ENCODE measurements around the gene NTNG2.
"Not testable (repeated sequence)": the region's sequence is repeated elsewhere in the genome, so short reads cannot be mapped to it uniquely, and the experiment has no call there.

NTNG2 gene, protein sequence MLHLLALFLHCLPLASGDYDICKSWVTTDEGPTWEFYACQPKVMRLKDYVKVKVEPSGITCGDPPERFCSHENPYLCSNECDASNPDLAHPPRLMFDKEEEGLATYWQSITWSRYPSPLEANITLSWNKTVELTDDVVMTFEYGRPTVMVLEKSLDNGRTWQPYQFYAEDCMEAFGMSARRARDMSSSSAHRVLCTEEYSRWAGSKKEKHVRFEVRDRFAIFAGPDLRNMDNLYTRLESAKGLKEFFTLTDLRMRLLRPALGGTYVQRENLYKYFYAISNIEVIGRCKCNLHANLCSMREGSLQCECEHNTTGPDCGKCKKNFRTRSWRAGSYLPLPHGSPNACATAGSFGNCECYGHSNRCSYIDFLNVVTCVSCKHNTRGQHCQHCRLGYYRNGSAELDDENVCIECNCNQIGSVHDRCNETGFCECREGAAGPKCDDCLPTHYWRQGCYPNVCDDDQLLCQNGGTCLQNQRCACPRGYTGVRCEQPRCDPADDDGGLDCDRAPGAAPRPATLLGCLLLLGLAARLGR

DNA sequence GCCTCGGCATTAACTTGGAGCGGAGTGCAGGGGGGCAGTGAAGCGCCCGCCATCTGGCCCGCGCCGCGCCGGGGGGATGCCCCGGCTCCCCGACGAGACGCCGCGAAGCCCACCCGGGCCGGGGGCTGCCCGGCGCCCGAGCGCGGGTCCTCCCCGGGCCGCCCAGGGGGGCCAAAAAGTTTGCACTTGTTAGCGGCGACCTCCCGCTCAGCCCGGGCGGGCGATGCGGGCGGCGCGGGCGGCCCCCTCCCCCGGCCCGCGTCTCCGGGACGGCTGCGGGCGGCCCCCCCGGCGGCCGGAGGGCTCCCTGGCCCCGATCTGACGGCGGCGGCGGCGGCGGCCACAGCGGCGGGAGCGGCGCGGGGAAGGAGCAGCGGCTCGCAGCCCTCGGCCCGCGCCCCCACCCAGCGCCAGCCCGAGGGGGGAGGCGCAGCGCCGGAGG is at the start of gene NTNG2:
TSS of gene NTNG2 (plus strand) at position 316 of the 442 bp plus-strand sequence. CDS start 4,774 bp downstream, outside the sequence.
- DNase-seq = no peak

DNA sequence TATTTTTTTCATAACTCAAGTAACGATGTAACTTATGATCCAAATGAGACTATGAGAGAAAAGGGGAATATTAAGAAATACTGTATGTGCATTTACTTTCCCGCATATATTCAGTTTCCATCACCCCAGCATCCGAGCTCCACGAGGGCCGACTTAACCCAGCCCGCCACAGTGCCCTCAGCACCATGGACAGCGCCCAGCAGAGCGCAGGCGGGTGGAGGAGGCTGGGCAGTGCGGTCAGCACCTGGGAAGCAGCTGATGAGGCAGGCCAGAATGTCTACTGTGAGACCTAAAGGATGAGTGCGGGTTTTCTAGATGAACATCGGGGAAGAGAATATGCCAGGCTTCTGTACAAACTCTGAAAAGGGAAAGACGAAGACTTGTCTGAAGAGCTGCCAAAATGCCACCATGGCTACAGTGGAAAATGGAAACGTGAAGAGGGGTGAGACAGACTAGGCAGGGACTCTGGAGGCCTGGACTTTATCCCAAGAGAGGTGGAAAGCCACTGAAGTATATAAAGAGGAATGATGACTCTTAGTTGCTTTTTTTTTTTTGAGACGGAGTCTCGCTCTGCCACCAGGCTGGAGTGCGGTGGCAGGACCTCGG is 47.7 kb upstream of the NTNG2 start:
- no peak for DNase-seq

DNA sequence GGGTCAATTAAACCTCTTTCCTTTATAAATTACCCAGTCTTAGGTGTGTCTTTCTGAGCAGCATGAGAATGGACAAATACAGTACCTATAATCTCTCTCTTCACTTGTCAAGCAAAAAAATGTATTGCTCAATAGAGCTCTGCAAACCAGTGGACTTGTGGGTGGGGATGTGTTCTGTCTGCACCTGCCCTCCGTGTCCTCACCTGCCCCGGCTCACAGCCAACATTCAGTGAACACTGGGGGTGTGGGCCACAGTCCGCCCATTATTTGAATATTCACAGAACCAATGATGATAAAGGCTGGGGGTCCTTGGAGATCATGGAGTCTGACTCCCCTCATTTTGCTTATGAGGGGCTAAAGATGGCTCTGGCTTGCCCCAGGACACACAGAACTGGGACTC is 45.3 kb upstream of the NTNG2 start:
- no peak for DNase-seq

DNA sequence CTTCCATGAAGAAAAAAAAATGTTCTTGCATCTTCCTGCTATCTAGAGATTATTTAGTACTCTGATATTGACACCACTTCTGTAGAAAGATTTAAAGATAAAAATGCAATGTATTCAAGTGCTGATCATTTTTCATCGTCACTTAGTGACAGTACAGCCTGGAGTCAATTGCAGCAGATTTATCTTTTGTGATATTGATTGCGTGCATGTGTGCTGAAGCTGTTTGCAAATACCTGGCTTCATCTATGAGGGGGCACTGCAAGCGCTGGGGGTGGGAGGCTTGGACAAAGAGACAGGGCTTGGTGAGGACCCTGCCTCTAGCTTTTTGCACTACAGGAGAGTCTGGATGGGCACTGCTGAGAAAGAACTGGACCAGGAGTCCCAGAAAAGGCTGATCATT is 44.2 kb upstream of the NTNG2 start:
- no peak for DNase-seq

DNA sequence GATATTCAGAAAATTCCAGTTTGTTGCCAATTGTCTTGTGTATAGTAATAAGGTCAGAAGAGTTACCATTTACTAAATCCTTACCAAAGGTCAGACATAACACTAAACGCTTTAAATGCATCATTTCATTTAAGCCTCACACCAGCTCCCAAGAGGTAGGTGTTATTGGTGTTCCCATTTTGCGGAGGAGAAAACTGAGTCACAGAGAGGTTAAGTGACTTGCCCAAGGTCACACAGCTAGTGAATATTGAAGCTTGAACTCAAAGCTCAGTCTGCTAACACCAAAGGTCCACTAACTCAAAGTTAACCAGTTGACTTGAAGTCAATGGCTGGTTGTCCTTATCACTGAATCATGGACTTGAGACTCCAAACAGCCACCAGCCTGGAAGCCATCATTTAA is 40.8 kb upstream of the NTNG2 start:
- no peak for DNase-seq

DNA sequence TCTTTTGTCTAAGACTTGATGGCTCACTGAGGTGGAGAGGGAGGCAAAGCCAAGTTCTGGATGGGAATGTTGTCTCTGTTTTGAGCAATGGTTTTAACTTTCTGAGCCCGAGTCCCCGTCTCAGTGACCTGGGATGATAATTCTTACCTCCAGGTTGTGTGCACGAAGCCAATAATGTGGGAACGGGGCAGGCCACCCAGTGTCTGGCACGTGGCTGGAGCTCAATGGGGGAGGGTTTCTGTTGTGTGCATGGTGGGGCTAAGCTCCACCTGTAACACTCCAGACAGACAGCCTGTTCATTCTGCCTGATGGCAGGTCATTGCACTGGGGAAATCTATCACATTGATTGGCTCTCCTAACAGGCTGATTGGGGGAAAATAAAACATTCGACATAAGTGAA is 37.1 kb upstream of the NTNG2 start:
- DNase-seq = no peak

DNA sequence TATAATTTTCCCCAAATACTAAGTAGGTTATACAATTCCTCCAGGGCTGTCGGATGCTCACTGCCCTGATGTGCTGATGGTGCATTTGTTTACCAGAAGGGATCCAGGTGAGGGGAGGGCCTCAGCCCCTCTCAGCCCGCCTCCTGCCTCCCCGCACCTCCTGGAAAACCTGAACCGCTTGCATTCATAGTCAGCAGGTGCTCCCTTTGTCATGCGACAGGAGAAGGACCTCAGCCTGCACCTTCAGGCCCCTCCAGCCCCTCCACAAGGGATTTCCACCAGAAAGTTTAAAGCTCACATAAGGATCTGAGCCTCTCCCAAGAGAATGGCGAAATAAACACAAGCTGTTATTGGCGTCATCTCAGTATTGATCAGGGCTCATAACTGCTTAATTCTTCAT is 36.5 kb upstream of the NTNG2 start:
- no peak for DNase-seq

DNA sequence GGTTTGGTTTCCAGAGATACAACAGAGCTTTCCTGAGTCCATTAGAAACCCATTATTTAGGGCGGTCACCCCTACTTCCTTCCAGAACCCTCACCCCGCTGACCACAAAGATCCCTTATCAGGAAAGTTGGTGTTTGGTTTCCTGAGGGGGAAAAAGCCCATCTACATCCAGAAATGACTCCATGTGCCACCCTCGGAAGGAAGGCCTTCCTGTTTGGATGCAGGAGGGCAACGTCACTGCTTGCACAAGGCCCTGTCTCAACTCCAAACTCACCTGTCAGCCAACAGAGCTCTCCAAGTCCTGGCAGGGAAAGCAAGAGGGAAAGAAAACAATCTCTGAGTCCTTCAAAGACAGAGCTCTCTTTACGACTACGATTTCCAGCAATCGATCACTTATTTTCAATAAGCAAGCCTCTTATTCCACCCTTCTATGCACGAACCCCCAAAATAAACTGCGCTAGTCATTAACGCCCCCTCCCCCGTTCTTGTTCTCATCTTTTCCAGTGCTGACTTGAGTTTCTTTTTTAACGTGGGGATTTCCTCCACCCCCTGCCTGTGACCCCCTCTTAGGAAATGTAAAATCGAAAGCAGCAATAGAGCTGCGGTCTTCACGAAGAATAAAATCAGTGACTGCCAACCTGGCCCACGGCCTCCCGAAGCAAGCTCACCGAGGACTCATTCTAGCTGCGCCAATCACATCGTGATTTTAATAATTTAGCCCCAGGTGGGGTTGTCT is 35.7 kb upstream of the NTNG2 start:
- no peak for DNase-seq

DNA sequence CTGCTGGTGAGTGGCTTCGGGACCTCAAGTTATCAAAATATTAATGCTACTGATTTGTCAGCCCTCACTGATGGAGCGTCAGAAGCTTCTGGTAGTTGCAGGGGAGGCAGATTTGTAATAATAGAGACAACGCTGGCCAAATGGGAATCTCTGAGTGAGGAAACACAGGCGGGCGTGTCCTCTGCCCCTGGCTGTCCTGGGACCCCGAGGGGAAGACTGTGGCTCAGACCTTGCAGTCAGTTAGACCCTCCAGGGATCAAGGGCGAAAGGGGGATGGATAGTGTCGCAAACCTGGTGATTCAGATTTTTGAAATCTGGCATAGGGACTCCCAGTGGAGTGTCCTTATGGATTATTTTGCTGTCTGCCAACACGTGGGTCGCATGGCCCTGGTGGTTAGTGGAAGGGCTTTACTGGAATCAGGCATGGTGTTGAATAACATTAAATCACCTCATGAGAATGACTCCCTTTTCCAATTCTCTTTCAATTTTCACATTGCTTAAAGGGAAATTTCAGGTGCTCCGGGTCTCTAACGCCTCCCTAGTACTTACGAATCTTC is 35.1 kb upstream of the NTNG2 start:
- no peak for DNase-seq

DNA sequence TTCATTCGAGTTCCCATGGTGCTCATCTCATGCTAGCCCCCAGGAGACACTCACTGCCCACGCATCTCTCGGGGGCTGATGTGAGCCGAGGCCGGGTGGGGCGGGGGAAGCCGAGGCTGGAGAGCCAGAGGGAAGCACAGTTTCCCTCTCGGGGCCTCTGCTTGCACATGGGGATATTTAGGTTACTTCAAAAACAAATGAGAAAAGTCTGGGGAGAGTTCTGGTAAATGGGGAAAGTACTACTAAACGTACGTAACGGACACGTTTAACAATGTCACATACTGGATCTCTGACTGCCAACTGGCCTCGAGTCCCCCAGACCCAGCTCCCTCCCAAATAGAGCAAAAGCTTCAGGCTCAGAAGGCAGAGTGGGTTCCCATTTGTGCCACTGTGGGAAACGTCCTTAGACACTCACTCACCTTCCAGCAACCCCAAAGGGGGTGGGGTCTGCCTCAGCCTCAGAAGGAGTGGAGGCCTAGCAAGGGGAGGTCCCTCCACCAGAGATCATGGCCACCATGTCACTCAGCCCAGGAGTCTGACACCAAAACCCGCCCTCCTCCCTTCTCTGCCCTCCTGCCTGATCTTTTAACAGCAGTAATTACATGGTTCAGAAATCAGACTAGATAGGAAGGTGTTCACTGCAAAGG is 33.8 kb upstream of the NTNG2 start:
- DNase-seq = no peak

DNA sequence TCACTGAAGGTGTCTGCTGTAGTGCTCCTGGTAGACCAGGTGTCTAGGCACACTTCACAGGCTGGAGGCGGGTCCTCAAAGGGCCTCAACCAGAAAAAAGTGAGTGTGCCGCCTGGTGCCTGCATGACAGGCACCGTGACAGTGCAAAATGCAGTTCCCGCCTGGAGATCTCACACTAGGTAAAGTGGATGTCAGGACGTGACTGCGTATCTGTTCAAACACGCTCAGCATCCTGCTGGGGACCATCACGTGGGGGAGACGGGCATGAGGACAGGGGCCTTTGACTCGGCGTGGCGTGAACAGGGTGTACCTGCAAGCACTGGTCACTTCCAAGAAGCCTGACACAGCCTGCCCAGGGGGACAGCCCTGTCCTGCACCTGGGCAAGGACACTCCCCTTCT is 32.3 kb upstream of the NTNG2 start:
- no peak for DNase-seq

DNA sequence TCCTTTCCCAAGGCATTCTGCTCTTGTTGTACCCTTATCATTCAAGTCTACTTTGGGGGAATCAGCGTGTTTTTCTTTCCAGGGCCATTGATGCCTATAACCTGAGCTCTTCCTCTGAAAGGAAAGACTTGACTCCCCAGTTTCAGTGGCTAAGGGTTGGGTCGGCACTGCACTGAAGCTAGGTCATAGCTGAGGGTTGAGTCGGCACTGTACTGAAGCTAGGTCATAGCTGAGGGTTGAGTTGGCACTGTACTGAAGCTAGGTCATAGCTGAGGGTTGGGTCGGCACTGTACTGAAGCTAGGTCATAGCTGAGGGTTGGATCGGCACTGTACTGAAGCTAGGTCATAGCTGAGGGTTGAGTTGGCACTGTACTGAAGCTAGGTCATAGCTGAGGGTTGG is 27.8 kb upstream of the NTNG2 start:
- not testable (repeated sequence) for DNase-seq

DNA sequence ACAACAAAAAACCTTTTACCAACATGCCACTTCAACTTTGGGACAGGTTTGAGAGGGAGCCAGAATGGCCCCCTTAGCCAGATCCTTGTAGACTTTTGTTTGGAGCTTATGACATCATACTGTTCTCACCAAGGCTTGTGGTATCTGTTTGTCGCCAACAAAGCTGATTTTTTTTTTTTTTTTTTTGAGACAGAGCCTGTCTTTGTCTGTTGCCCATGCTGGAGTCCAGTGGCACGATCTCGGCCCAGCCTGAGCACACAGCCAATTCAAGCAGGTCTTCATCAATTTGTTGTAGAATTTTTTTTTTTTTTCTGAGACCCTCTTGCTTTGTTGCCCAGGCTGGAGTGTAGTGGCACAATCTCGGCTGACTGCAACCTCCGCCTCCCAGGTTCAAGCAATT is 26.4 kb upstream of the NTNG2 start:
- no peak for DNase-seq

DNA sequence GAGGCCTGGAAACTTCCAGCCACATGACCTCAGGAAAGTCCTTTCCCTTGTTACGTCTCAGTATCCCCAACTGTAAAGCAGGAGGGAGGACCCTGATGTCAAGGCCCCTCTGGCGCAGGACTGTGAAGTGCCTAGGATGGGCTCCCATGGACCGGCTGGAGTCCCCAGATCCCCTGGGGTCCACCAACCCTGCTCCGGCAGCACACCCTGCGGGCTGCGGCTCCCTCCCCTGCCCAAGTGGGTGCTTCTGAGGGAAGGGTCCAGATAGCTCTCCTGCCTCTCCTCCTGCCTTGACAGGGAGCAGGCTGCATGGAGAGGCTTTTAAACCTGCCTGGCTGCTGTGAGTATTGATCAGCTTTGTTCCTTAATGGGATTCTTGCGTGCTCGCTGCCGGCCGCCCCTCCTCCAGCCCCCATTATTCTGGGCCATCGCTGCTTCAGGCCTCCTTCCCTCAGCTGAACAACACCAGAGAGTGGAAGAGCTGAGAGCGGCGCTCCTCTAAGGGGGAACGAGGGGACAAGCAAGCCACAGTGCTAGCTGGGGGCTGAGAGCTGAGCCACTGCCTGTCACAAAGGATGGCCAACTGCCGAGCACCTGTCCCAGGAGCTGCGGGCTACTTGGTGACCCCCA is 25.6 kb upstream of the NTNG2 start:
- no peak for DNase-seq

DNA sequence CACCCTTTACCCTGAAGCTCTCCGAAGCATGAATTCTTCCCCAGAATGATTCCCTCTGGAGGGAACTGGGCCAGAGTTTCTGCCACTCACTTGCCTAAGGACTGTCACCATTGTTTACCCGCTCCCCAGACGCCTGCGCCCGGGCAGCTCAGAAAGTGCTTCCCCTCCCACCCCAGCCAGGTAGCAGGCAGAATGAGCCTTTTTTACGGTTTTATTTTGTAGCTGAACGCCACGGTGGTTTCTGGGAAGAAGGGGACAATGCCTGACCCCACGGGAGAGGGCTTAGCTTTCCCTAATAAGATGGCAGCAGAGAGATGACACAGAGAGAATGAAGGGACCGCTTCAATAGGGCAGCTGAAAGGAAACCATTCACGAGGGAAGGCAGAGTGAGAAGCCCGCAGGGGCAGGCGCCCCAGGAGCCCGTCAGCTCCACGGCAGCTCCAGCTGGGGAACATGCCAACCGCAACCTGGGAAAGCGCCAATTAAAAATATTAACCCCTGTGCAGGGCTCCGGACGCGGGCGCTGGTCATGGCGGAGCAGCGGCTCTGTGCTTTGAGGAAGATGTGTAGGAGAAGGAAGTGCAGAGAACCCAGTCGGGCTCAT is 20.4 kb upstream of the NTNG2 start:
- no peak for DNase-seq

DNA sequence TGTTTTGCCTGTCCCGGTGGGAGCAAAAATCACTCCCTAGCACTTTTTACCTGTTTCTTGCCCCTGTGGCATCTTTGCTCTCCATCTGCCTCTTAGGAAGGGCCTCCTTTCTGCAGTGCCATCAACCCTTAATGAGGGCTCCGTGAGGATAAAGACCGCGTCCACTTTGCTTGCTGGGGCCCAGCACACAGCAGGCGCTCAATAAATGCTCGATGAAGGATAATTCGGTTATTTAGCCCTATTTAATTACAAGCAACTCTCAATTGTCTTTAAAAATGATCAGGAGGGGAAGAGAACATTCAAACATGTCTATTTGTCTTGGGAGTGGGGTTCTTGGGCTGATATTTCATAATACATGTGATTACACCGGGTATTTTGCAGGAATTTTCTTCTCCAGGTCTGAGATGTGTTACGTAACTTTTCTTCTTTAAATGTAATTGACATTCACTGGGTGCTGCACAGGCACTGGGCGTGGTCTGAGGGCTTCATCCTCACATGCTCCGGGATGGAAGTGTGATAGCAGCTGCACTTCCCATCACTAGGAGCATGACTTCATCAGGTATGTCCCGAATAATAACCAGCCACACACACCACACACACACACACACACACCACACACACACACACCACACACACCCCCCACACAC is 19.8 kb upstream of the NTNG2 start:
- no peak for DNase-seq

DNA sequence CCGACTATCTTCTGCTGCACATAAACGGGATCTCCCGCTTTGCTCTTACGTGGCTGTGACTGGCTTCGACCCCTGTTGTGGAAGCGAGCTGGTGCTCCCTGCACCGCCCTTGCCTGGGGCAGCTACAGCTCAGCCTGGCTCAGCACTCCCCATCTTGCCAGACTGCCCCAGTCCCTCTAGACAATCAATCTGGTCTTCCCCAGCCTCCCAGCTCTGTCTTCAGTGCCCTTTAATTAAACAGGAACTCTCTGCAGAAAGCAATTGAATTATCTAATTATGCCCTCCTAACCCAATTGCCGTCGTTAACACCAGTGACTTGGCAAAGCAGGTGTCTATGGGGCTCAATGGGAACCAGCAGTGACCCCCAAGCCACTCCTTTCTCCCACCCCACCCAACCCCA is 18.9 kb upstream of the NTNG2 start:
- no peak for DNase-seq

DNA sequence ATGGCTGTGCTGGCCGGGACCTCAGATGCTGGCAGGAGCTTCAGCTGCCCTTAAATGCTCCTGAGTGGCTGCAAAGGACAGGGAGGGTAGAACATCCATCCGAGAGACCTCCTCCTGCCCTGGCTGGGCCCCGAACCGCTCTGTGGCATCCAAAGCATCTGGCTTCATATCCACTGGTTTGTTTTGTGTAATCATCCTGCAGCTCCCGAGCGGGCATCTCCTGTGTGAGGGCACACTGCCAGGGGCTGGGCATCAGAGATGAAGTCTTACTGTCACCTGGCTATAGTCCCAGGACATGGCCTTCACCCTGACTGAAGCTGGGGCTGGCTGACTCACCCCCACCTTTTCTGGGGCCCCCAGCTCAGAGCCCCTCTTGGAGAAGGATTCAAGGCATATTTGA is 18.5 kb upstream of the NTNG2 start:
- no peak for DNase-seq

DNA sequence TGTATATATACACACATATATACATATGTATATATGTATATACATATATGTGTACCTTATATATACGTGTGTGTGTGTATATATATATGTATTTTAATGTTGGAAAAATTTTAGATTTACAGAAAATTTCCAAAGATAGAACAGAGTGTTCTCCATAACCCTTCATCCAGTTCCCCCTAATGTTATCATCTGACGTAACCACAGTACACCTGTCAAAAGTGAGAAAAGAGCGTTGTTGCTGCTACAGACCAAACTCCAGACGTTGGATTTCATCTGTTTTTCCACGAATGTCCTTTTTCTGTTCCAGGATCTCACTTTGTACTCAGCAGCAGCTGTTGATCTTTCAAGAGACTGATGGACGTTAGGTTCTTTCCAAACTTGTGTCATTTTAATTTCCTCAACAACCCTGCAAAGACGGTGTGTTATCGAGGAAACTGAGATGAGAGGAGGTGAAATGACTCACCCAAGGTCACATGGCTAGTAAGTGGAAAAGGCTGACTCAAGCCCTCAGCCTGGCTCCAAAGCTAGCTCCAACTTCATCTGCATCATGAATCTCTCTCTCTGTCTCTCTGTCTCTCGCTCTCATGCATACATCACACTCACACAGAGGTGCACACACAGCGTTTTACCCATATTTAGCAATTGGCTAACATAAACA is 17.0 kb upstream of the NTNG2 start:
- no peak for DNase-seq

DNA sequence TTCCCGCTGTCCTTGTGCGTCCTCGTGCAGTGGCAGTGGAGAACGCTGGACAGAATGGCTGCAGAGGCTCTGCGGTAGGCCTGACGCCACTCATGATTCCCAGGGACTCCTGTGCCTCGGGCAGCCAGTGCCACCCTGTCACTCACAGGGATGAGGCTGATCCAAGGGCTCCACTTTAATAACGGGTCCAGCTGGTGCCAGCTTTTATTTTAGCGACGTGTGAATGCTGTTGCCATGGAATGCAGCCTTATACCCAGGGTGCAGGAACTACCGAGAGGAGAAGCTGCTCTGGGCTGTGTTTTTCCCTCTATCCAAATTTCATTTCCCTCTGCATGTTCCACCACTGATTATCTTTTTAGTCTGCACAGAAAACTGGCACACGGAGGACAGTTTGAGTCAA is 15.8 kb upstream of the NTNG2 start:
- DNase-seq = no peak

DNA sequence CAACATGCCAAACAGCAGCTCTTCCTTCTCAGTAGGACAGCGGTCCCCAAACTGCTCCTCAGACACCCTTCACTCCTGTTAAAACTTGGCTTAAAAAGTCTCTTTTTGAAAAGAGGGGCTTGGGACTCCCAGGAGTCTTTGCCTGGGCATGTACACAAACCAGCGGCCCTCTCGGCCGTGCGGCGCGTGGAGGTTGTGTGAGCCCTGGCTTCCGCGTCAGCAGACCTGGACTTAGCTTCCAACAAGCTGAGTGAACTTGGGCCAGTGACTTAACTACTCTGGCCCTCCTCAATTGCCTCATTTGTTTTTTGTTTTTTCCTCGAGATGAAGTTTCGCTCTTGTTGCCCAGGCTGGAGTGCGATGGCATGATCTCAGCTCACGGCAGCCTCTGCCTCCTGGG is 15.3 kb upstream of the NTNG2 start:
- no peak for DNase-seq
